HCT116 (cell line): ENCODE data around the gene GJB1. TPM values are rescaled to one million over a fixed set of nuclear protein-coding genes. Genes with fewer than 3 reads are reported as not detected.
A peak's percentile ranks its signal among the peaks of the same experiment; 100 is the strongest.

Experiments
- ATAC-seq: fragments of 200-7000 bp; cut with Tn5 transposase; 2 replicates; pipeline ENCODE4 v1.9.1; 2020; ENCODE audit warnings: mild to moderate bottlenecking, moderate library complexity
- BruUV-seq: library from RNA; stranded (reverse); fragments of 400-500 nt; replicated peaks from 2 replicates; lab custom pipeline; 2021; lab: Mats Ljungman, UMichigan
- CTCF ChIA-PET: fragments of 300-600 bp; sonication (Branson Sonifier 250); formaldehyde crosslinking; loops from one replicate; lab custom pipeline; 2021; ENCODE audit warnings: antibody characterized with exemption; lab: Charles Lee
- POLR2A ChIA-PET: fragments of 300-600, 350-600 bp; sonication (Branson Sonifier 250); formaldehyde crosslinking; loops from one replicate; lab custom pipeline; 2021; ENCODE audit warnings: antibody characterized with exemption; lab: Charles Lee
- RAD21 ChIA-PET, 2 experiments: fragments of 300-600 bp; sonication (Branson Sonifier 250); formaldehyde crosslinking; loops; one replicate each; lab custom pipeline; 2023; ENCODE audit warnings: low total read pairs in 2 of 2; ENCODE audit not compliant: uncharacterized antibody in 2 of 2, unreplicated experiment in 2 of 2, low non-redundant PET in 1 of 2; lab: Charles Lee
- DNase-seq: peaks from one replicate; pipeline ENCODE4 v3.0.0-alpha.2; 2010; ENCODE audit warnings: low read depth, low spot score
- H2AFZ ChIP-seq: fragments of 200-600 bp; shearing (Covaris generic), sonication (generic); 2 replicates; pipeline ENCODE4 v1.6.1; 2017; ENCODE audit warnings: low read depth, mixed run types, mixed read lengths, antibody characterized with exemption, low read length; ENCODE audit not compliant: poor library complexity, severe bottlenecking
- H3K27ac ChIP-seq: 2 replicates; pipeline ENCODE4 v1.5.1; 2012; ENCODE audit warnings: low read depth, low read length
- H3K27me3 ChIP-seq: fragments of 200-600 bp; sonication (generic); 2 replicates; pipeline ENCODE4 v1.6.1; 2016; ENCODE audit warnings: mixed run types, low read length, mixed read lengths; ENCODE audit not compliant: insufficient read depth
- H3K36me3 ChIP-seq, 2 experiments: fragments of 200-500 bp in 1 of 2; fragments of 200-600 bp in 1 of 2; sonication (Bioruptor generic) in 1 of 2; sonication (generic) in 1 of 2; 2 replicates each; pipeline versions ENCODE4 v1.5.1 to v1.6.1; 2014 to 2016; ENCODE audit warnings: low read length in 2 of 2, inconsistent platforms in 1 of 2, mixed read lengths in 1 of 2, mixed run types in 1 of 2; ENCODE audit not compliant: insufficient read depth in 2 of 2, control insufficient read depth in 1 of 2
- H3K4me1 ChIP-seq, 2 experiments: fragments of 200-600 bp in 1 of 2; sonication (generic) in 1 of 2; 2 replicates each; pipeline versions ENCODE4 v1.5.1 to v1.6.1; 2012 to 2017; ENCODE audit warnings: low read length in 2 of 2, inconsistent platforms in 1 of 2, mild to moderate bottlenecking in 1 of 2, mixed read lengths in 1 of 2, mixed run types in 1 of 2, moderate library complexity in 1 of 2; ENCODE audit not compliant: insufficient read depth in 2 of 2, control insufficient read depth in 1 of 2
- H3K4me2 ChIP-seq: fragments of 200-600 bp; sonication (generic); 2 replicates; pipeline ENCODE4 v1.6.1; 2017; ENCODE audit warnings: mixed run types, low read length, mixed read lengths
- H3K4me3 ChIP-seq, 2 experiments: fragments of 200-600 bp in 1 of 2; sonication (generic) in 1 of 2; replicated peaks in 1 of 2; 2 replicates each; pipeline ENCODE4 v1.5.1; 2011 to 2016; ENCODE audit warnings: low read length in 2 of 2, control low read depth in 1 of 2, low read depth in 1 of 2, mild to moderate bottlenecking in 1 of 2, mixed read lengths in 1 of 2, mixed run types in 1 of 2
- H3K79me2 ChIP-seq: fragments of 200-600 bp; sonication (generic); 2 replicates; pipeline ENCODE4 v1.6.1; 2017; ENCODE audit warnings: mild to moderate bottlenecking, mixed run types, low read length, moderate library complexity, mixed read lengths; ENCODE audit not compliant: insufficient read depth
- H3K9ac ChIP-seq: fragments of 200-600 bp; sonication (generic); 2 replicates; pipeline ENCODE4 v1.6.1; 2016; ENCODE audit warnings: low read length, mixed read lengths
- H3K9me2 ChIP-seq: fragments of 200-600 bp; sonication (generic), shearing (Covaris generic); 2 replicates; pipeline ENCODE4 v1.6.1; 2017; ENCODE audit warnings: mixed run types, mild to moderate bottlenecking, moderate library complexity; ENCODE audit not compliant: insufficient read depth
- H3K9me3 ChIP-seq, 2 experiments: fragments of 200-500 bp in 1 of 2; fragments of 200-600 bp in 1 of 2; sonication (Bioruptor generic) in 1 of 2; sonication (generic) in 1 of 2; 2 replicates each; pipeline ENCODE4 v1.6.1; 2014 to 2017; ENCODE audit warnings: low read length in 2 of 2, mixed read lengths in 2 of 2, inconsistent platforms in 1 of 2, low read depth in 1 of 2, mild to moderate bottlenecking in 1 of 2, mixed run types in 1 of 2, moderate library complexity in 1 of 2; ENCODE audit not compliant: control insufficient read depth in 1 of 2, insufficient read depth in 1 of 2
- H4K20me1 ChIP-seq: fragments of 200-600 bp; sonication (generic), shearing (Covaris generic); 2 replicates; pipeline ENCODE4 v1.6.1; 2017; ENCODE audit warnings: mixed run types, mild to moderate bottlenecking, moderate library complexity; ENCODE audit not compliant: insufficient read depth
- ATF3 ChIP-seq: IDR thresholded peaks from 2 replicates; pipeline ENCODE4 v1.6.1; 2012
- CBX3 ChIP-seq: IDR thresholded peaks from 2 replicates; pipeline ENCODE4 v1.6.1; 2012; ENCODE audit warnings: low read depth
- CTCF ChIP-seq, 3 experiments: fragments of 200-600 bp in 1 of 3; sonication (generic) in 1 of 3; IDR thresholded peaks in 2 of 3; conservative IDR thresholded peaks in 1 of 3; 2 replicates each; pipeline ENCODE4 v1.5.1; 2012 to 2017; ENCODE audit warnings: low read depth in 2 of 3, low read length in 2 of 3, antibody characterized with exemption in 1 of 3, borderline replicate concordance in 1 of 3, control low read depth in 1 of 3, mild to moderate bottlenecking in 1 of 3, mixed read lengths in 1 of 3, mixed run types in 1 of 3, moderate library complexity in 1 of 3; ENCODE audit not compliant: insufficient read depth in 1 of 3
- EGR1 ChIP-seq: IDR thresholded peaks from 2 replicates; pipeline ENCODE4 v1.6.1; 2012; ENCODE audit warnings: low read depth
- ELF1 ChIP-seq: IDR thresholded peaks from 2 replicates; pipeline ENCODE4 v1.6.1; 2012; ENCODE audit warnings: low read depth, borderline replicate concordance
- EZH2 ChIP-seq: fragments of 200-600 bp; sonication (generic); IDR thresholded peaks from 2 replicates; pipeline ENCODE4 v1.6.1; 2017; ENCODE audit warnings: antibody characterized with exemption, mixed run types
- FOSL1 ChIP-seq: IDR thresholded peaks from 2 replicates; pipeline ENCODE4 v1.6.1; 2012; ENCODE audit warnings: low read depth
- JUND ChIP-seq: IDR thresholded peaks from 2 replicates; pipeline ENCODE4 v1.6.1; 2012
- POLR2A ChIP-seq: IDR thresholded peaks from 2 replicates; pipeline ENCODE4 v1.7.0; 2011; ENCODE audit warnings: borderline replicate concordance; ENCODE audit not compliant: insufficient read depth, insufficient read length; ENCODE audit errors: extremely low read depth
- POLR2AphosphoS5 ChIP-seq: IDR thresholded peaks from 2 replicates; pipeline ENCODE4 v1.6.1; 2011; ENCODE audit warnings: mild to moderate bottlenecking, low read depth, low read length, moderate library complexity
- SIN3A ChIP-seq: IDR thresholded peaks from 2 replicates; pipeline ENCODE4 v1.6.1; 2012; ENCODE audit warnings: low read depth
- SRF ChIP-seq: IDR thresholded peaks from 2 replicates; pipeline ENCODE4 v1.6.1; 2012; ENCODE audit warnings: low read depth
- TCF7L2 ChIP-seq: IDR thresholded peaks from 2 replicates; pipeline ENCODE4 v1.7.0; 2011; ENCODE audit warnings: borderline replicate concordance, inconsistent platforms; ENCODE audit not compliant: insufficient read depth, insufficient read length; ENCODE audit errors: extremely low read depth
- YY1 ChIP-seq: IDR thresholded peaks from 2 replicates; pipeline ENCODE4 v1.6.1; 2011; ENCODE audit warnings: low read length, low read depth, moderate library complexity, mild to moderate bottlenecking; ENCODE audit not compliant: insufficient replicate concordance; ENCODE audit errors: extremely low read depth
- ZBTB33 ChIP-seq: IDR thresholded peaks from 2 replicates; pipeline ENCODE4 v1.6.1; 2011; ENCODE audit warnings: mild to moderate bottlenecking, low read length, moderate library complexity; ENCODE audit not compliant: insufficient replicate concordance; ENCODE audit errors: extremely low read depth
- ZNF274 ChIP-seq: fragments of 200-500 bp; sonication (Bioruptor generic); IDR thresholded peaks from 2 replicates; pipeline ENCODE4 v1.6.1; 2014; ENCODE audit warnings: mild to moderate bottlenecking, low read depth, low read length, inconsistent platforms
- intact Hi-C: fragments of 100-400 bp; cut with micrococcal nuclease; formaldehyde crosslinking; loops from 2 replicates; pipeline ENCODE4 v1.10.0; 2022
- total RNA-seq: library from RNA; stranded (reverse); gene quantifications from one replicate; pipeline ENCODE4 v1.2.1, GENCODE V29; 2021; ENCODE audit not compliant: unreplicated experiment

The GJB1 gene
- total RNA-seq, 1 experiment from 2014 or later: not detected

- TF ChIP-seq ZBTB33 (no peak), EGR1 (no peak), EZH2 (no peak)
These were observed 40.9 kb upstream of the GJB1 start (continued) for GRCh38 chrX:71181910-71182799.

- Histone ChIP-seq H3K4me1 (peaks cover 3 to 18% of the 10 kb centered on the region in 2 experiments; a peak in 3 of 4 replicates), H4K20me1 (no peaks in the 10 kb centered on the region), H3K9me3 (no peaks in the 10 kb centered on the region), H3K4me3 (no peak overlapping the region), H3K4me2 (peak overlapping the region; percentile 87; the same call in 1 of the 2 replicates), H3K9ac (no peak overlapping the region), H3K27me3 (no peaks in the 10 kb centered on the region), H3K27ac (no peak overlapping the region), H3K36me3 (no peaks in the 10 kb centered on the region), H2AFZ (no peak overlapping the region), H3K79me2 (no peaks in the 10 kb centered on the region), H3K9me2 (no peaks in the 10 kb centered on the region)
- POLR2A ChIA-PET: interaction anchor here (1.0 to 1.4 kb wide), 2 partner anchors 101 to 183 kb away, joined by 5 to 7 read pairs; partner anchors contain the start of genes NONO and TAF1
- CTCF ChIA-PET: no interaction called here
- no TSS peak for BruUV-seq
- ATAC-seq (no peak), DNase-seq (no peak)
- RAD21 ChIA-PET: no interaction called here
- intact Hi-C loops: no loop called here
- TF ChIP-seq ZBTB33 (no peak), ELF1 (no peak), JUND (no peak), POLR2AphosphoS5 (no peak), ATF3 (no peak), TCF7L2 (no peak), YY1 (no peak), SRF (no peak), CBX3 (no peak), CTCF (IDR thresholded peaks at IDR 0.05 in 2 of 3, conservative IDR thresholded peaks at IDR 0.05 in 1 of 3; ENCODE audit: borderline replicate concordance in 1 of 3, insufficient read depth in 1 of 3, low read depth in 2 of 3, low read length in 2 of 3) (no peak), ZNF274 (no peak), POLR2A (no peak), SIN3A (no peak), FOSL1 (no peak)
These were observed 40.2 kb upstream of the GJB1 start for GRCh38 chrX:71182871-71183270.
